ENCODE results near the gene INHBE.

Gene INHBE

DNA sequence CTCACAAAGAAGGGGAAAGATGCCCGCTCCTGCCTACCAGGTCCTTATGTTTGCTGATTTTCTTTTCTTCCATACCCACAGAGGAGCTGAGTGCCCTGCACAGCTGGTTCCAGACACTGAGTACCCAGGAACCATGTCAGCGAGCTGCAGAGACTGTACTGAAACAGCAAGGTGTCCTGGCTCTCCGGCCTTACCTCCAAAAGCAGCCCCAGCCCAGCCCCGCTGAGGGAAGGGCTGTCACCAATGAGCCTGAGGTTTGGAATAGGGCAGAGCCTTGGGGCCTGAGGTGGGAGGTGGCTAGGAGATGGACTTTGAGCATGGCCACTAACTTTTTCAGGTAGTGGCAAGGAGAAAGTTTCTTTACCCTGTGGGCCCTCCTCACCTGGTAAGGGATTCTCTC is 35.0 kb downstream of the INHBE start:
- no peak for TF ChIP-seq SIN3A (IDR thresholded peaks at IDR 0.05; ENCODE audit: borderline replicate concordance, insufficient read depth, low read length)
- TF ChIP-seq POLR2AphosphoS5 (IDR thresholded peaks at IDR 0.05; ENCODE audit: low read depth, low read length) = no peak
- no peak for TF ChIP-seq FOXP2 (optimal IDR thresholded peaks at IDR 0.05; ENCODE audit: borderline replicate concordance, extremely low read depth, extremely low read length, insufficient read depth)
- no peak for TF ChIP-seq TAF1 (IDR thresholded peaks at IDR 0.05; ENCODE audit: borderline replicate concordance, insufficient read depth, low read length)
- TF ChIP-seq, protein P1, sequence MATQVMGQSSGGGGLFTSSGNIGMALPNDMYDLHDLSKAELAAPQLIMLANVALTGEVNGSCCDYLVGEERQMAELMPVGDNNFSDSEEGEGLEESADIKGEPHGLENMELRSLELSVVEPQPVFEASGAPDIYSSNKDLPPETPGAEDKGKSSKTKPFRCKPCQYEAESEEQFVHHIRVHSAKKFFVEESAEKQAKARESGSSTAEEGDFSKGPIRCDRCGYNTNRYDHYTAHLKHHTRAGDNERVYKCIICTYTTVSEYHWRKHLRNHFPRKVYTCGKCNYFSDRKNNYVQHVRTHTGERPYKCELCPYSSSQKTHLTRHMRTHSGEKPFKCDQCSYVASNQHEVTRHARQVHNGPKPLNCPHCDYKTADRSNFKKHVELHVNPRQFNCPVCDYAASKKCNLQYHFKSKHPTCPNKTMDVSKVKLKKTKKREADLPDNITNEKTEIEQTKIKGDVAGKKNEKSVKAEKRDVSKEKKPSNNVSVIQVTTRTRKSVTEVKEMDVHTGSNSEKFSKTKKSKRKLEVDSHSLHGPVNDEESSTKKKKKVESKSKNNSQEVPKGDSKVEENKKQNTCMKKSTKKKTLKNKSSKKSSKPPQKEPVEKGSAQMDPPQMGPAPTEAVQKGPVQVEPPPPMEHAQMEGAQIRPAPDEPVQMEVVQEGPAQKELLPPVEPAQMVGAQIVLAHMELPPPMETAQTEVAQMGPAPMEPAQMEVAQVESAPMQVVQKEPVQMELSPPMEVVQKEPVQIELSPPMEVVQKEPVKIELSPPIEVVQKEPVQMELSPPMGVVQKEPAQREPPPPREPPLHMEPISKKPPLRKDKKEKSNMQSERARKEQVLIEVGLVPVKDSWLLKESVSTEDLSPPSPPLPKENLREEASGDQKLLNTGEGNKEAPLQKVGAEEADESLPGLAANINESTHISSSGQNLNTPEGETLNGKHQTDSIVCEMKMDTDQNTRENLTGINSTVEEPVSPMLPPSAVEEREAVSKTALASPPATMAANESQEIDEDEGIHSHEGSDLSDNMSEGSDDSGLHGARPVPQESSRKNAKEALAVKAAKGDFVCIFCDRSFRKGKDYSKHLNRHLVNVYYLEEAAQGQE (IDR thresholded peaks at IDR 0.05; ENCODE audit: insufficient read depth in 1 of 2, low read depth in 2 of 2, low read length in 2 of 2) = no peak

GRCh38 chr12:57491393-57492280 is 36.5 kb downstream of the INHBE start:
- TF ChIP-seq POLR2AphosphoS5 (IDR thresholded peaks at IDR 0.05; ENCODE audit: low read depth, low read length) = no peak
- no peak for TF ChIP-seq TAF1 (IDR thresholded peaks at IDR 0.05; ENCODE audit: borderline replicate concordance, insufficient read depth, low read length)
- TF ChIP-seq SIN3A (IDR thresholded peaks at IDR 0.05; ENCODE audit: borderline replicate concordance, insufficient read depth, low read length) = no peak
- TF ChIP-seq, protein P1 (IDR thresholded peaks at IDR 0.05; ENCODE audit: insufficient read depth in 1 of 2, low read depth in 2 of 2, low read length in 2 of 2) = no peak
- TF ChIP-seq FOXP2 (optimal IDR thresholded peaks at IDR 0.05; ENCODE audit: borderline replicate concordance, extremely low read depth, extremely low read length, insufficient read depth) = no peak

DNA sequence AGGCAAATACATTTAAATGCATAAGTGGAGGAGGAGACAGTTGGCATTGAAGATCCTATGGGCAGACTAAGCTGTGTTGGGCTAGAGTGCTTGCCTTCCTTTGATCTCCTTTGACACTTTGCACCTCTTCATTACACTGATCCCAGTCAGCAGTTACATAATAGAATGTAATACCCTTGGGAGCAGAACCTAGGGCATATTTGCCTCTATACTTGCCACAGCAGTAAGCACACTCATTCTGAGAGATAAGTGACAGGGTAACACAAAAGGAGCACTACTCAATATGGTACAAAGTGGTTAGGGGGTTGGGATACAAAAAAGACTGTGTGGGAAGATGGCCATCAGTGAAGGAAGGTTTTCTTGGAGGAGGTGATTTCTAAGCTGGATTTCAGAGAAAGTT is 41.7 kb downstream of the INHBE start:
- TF ChIP-seq POLR2AphosphoS5 (IDR thresholded peaks at IDR 0.05; ENCODE audit: low read depth, low read length) (no peak), FOXP2 (optimal IDR thresholded peaks at IDR 0.05; ENCODE audit: borderline replicate concordance, extremely low read depth, extremely low read length, insufficient read depth) (no peak), TAF1 (IDR thresholded peaks at IDR 0.05; ENCODE audit: borderline replicate concordance, insufficient read depth, low read length) (no peak), SIN3A (IDR thresholded peaks at IDR 0.05; ENCODE audit: borderline replicate concordance, insufficient read depth, low read length) (no peak)
- TF ChIP-seq, protein P1 (IDR thresholded peaks at IDR 0.05; ENCODE audit: insufficient read depth in 1 of 2, low read depth in 2 of 2, low read length in 2 of 2) = no peak

DNA sequence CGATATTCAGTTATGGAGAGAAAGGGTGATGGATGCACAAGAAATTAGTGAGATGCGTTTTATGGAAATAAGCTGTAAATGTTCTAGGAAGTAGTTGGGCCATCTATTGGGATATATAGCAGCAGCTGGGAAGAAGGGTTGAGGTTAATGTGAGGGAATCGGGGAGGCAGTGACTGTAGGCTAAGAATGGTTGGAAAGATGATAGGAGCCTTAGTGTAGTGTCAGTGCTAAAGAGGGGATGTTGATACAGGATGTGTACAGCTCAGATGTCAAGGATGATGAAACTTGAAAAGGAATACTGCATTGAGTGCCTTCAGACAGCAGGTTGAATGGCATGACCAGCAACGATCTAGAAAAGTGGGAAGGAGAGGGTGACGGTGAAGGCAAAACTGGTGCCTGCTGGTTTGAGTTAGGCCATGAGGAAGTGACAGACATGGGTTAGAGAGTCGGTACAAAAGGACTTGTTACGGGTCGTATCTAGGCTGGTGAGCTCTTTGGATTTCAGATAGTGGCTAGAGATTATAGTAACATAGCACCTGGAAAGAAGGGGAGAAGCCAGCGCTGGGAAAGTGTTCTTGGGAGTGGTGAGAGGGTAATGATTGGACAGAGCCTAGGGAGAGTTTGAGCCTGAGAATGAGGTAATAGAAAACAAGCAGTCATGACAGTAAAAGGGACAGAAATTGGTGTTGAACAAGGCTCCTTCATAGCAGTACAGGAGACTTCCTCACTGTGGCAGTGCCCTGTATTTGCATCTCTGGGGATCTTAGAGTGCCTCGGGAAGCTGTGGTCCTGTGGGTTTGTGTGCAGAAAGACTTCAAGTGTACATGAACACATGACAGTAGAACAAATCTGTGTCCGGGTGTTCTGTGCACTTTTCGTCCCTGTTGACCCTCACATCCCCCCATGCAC is 42.4 kb downstream of the INHBE start:
- no peak for TF ChIP-seq FOXP2 (optimal IDR thresholded peaks at IDR 0.05; ENCODE audit: borderline replicate concordance, extremely low read depth, extremely low read length, insufficient read depth)
- TF ChIP-seq, protein P1 (IDR thresholded peaks at IDR 0.05; ENCODE audit: insufficient read depth in 1 of 2, low read depth in 2 of 2, low read length in 2 of 2) = no peak
- TF ChIP-seq POLR2AphosphoS5 (IDR thresholded peaks at IDR 0.05; ENCODE audit: low read depth, low read length) = no peak; the same call in 1 of the 2 replicates
- no peak for TF ChIP-seq TAF1 (IDR thresholded peaks at IDR 0.05; ENCODE audit: borderline replicate concordance, insufficient read depth, low read length)
- TF ChIP-seq SIN3A (IDR thresholded peaks at IDR 0.05; ENCODE audit: borderline replicate concordance, insufficient read depth, low read length) = no peak

Measured in PFSK-1 (cell line).